WTC11 (cell line): Measurements from ENCODE around the gene ETS1.

Experiments used
- CBFB ChIP-seq: sonication (generic); formaldehyde crosslinking; IDR thresholded peaks from 2 replicates; pipeline ENCODE4 v1.8.1; 2022; ENCODE audit warnings: mild to moderate bottlenecking, low read depth, missing genetic modification reagents
- CREB1 ChIP-seq: sonication (generic); formaldehyde crosslinking; IDR thresholded peaks from 2 replicates; pipeline ENCODE4 v1.8.0; 2023; ENCODE audit warnings: mild to moderate bottlenecking, missing genetic modification reagents
- SP1 ChIP-seq: sonication (generic); formaldehyde crosslinking; conservative IDR thresholded peaks from 2 replicates; pipeline ENCODE4 v1.8.1; 2022; ENCODE audit warnings: missing genetic modification reagents
- ZNF138 ChIP-seq: sonication (generic); formaldehyde crosslinking; conservative IDR thresholded peaks from 2 replicates; pipeline ENCODE4 v1.8.1; 2022; ENCODE audit warnings: mild to moderate bottlenecking, moderate library complexity, missing genetic modification reagents
- ZNF671 ChIP-seq: fragments of 250-450 bp; sonication (Bioruptor Pico); IDR thresholded peaks from 2 replicates; pipeline ENCODE4 v1.8.0; 2021; ENCODE audit warnings: mild to moderate bottlenecking
- TF ChIP-seq, protein P1 (sequence below): sonication (generic); formaldehyde crosslinking; IDR thresholded peaks from 2 replicates; pipeline ENCODE4 v1.8.1; 2022; ENCODE audit warnings: mild to moderate bottlenecking, missing genetic modification reagents, moderate library complexity, borderline replicate concordance
- TF ChIP-seq, protein P2 (sequence below): fragments of 200-600 bp; IDR thresholded peaks from 2 replicates; pipeline ENCODE4 v1.8.0; 2022; ENCODE audit warnings: antibody characterized with exemption
- TF ChIP-seq, protein P3 (sequence below): sonication (generic); formaldehyde crosslinking; IDR thresholded peaks from 2 replicates; pipeline ENCODE4 v1.8.1; 2023; ENCODE audit warnings: mild to moderate bottlenecking, missing genetic modification reagents, moderate library complexity
- TF ChIP-seq, protein P4 (sequence below): sonication (generic); formaldehyde crosslinking; IDR thresholded peaks from 2 replicates; pipeline ENCODE4 v1.8.0; 2022; ENCODE audit warnings: mild to moderate bottlenecking, missing genetic modification reagents

DNA sequence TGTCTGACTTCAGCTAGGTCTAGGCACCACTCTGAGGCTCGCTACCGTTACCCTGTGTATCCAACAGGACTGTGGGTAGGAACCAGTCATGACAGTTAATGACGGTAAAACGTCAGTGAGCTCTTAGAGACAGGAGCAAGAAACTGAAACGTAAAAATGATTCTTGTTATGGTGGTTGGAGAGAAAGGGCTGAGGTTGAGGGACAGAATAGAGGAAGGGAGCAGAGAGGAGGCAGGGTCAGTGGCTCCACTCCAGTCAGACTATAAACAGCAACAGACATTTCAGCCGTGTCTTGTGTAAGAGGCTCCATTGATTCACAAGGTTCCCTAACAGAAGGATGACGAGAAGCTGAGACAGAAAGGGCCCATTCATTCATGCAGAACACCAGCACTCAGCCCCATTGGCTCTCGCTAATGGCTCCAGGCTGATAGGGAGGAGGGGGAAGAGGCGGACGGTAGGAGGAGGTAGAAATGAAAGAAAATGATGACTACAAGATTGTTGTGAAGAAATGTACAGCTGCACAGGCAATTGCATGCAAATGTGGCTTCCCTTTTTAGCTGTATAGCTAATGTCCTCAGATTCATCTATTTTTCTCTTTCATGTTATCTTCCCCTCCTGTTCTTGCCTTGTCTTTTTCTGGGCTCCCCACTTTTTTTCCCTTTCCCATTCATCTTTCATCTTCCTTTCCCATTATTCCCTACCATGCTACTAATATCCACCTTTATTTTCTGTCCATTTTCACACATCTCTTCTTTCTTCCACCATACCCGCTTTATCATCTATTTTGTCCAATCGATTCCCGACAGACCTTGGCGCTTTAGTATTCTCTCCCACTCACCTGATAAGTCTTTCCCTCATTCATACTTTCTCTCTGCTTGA lies 34.3 kb downstream of the ETS1 start:
- TF ChIP-seq, protein P1, sequence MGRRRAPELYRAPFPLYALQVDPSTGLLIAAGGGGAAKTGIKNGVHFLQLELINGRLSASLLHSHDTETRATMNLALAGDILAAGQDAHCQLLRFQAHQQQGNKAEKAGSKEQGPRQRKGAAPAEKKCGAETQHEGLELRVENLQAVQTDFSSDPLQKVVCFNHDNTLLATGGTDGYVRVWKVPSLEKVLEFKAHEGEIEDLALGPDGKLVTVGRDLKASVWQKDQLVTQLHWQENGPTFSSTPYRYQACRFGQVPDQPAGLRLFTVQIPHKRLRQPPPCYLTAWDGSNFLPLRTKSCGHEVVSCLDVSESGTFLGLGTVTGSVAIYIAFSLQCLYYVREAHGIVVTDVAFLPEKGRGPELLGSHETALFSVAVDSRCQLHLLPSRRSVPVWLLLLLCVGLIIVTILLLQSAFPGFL (CRISPR knock-in tag), result no peak
- TF ChIP-seq SP1 (CRISPR knock-in tag) (no peak), CBFB (CRISPR knock-in tag) (no peak), ZNF138 (CRISPR knock-in tag) (no peak), CREB1 (CRISPR knock-in tag) (no peak), ZNF671 (CRISPR knock-in tag) (no peak)
- TF ChIP-seq, protein P2, sequence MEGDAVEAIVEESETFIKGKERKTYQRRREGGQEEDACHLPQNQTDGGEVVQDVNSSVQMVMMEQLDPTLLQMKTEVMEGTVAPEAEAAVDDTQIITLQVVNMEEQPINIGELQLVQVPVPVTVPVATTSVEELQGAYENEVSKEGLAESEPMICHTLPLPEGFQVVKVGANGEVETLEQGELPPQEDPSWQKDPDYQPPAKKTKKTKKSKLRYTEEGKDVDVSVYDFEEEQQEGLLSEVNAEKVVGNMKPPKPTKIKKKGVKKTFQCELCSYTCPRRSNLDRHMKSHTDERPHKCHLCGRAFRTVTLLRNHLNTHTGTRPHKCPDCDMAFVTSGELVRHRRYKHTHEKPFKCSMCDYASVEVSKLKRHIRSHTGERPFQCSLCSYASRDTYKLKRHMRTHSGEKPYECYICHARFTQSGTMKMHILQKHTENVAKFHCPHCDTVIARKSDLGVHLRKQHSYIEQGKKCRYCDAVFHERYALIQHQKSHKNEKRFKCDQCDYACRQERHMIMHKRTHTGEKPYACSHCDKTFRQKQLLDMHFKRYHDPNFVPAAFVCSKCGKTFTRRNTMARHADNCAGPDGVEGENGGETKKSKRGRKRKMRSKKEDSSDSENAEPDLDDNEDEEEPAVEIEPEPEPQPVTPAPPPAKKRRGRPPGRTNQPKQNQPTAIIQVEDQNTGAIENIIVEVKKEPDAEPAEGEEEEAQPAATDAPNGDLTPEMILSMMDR, result no peak
- TF ChIP-seq, protein P3, sequence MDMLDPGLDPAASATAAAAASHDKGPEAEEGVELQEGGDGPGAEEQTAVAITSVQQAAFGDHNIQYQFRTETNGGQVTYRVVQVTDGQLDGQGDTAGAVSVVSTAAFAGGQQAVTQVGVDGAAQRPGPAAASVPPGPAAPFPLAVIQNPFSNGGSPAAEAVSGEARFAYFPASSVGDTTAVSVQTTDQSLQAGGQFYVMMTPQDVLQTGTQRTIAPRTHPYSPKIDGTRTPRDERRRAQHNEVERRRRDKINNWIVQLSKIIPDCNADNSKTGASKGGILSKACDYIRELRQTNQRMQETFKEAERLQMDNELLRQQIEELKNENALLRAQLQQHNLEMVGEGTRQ (CRISPR knock-in tag), result no peak
- TF ChIP-seq, protein P4, sequence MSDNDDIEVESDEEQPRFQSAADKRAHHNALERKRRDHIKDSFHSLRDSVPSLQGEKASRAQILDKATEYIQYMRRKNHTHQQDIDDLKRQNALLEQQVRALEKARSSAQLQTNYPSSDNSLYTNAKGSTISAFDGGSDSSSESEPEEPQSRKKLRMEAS (CRISPR knock-in tag), result no peak
